ENCODE results near the gene UPK2.
"Not testable (repeated sequence)": the region's sequence is repeated elsewhere in the genome, so short reads cannot be mapped to it uniquely, and the experiment has no call there.

Gene UPK2

DNA sequence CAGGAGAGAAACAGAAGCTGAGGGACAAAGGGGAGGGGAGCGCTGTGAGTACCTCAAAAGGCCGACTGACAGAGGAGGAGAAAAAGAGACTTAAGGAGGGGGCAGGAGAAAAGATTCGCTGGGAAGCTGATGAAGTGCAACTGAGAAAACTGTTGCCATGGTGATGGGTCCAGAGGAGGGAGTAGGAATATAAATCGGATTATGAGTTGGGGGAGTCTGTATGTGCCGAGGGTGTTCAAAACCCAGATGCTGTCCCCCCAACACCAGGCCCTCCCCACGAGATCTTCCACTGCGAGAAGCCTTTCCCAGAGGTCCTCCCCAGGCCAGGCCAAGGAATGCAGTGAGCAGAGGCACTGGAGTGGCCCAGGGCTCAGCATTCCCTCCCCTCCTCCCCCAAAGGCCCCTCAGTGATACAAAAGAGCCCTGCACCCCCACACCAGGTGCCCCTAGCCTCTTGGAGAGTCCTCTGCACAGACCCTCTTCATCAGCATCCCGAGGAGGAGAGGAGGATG lies 16.6 kb upstream of the UPK2 start:
- Histone ChIP-seq H2AFZ (ENCODE audit: low read depth, low read length) (no peak overlapping the region), H3K9me3 (ENCODE audit: low read length) (no peaks in the 10 kb centered on the region), H3K4me3 (ENCODE audit: low read length) (no peak overlapping the region), H3K4me1 (ENCODE audit: insufficient read depth, low read length) (peaks cover 19% of the 10 kb centered on the region), H3K36me3 (ENCODE audit: insufficient read depth, low read length) (no peaks in the 10 kb centered on the region), H3K27me3 (ENCODE audit: insufficient read depth, low read length) (no peaks in the 10 kb centered on the region)

DNA sequence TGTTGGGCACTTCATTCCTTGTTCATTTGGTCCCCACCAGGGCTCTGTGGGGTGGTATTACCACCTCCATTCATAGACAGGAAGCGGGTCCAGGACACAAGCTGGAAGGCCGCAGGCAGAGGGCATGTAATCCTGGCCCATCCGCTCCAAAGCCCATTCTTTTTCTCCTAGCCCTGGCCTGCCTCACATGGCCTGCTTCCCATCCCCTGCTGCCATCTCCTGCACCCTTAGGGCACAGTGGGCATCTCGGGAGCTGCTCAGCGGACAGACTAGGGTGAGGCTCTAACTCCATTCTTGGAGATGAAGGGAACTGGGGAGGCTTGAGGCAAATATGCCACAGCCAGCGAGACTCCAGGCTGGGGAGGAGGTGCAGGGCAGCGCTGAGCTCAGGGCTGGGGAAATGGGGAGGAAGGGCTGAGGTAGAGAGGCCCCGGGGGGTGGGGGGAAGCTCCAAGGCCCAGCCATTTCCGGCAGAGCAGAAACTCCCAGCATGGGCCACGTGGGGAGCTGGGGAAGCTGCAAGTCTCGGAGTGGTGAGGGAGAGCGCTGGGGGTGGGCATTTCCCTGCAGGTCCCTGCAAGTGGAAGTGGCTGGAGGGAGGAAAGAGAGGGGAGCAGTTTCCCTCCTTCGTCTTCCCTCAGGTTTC lies 16.0 kb upstream of the UPK2 start:
- Histone ChIP-seq H3K9me3 (ENCODE audit: low read length) (no peaks in the 10 kb centered on the region), H2AFZ (ENCODE audit: low read depth, low read length) (peak overlapping the region; percentile 13), H3K27me3 (ENCODE audit: insufficient read depth, low read length) (no peaks in the 10 kb centered on the region), H3K36me3 (ENCODE audit: insufficient read depth, low read length) (no peaks in the 10 kb centered on the region), H3K4me3 (ENCODE audit: low read length) (no peak overlapping the region), H3K4me1 (ENCODE audit: insufficient read depth, low read length) (peaks cover 19% of the 10 kb centered on the region)

DNA sequence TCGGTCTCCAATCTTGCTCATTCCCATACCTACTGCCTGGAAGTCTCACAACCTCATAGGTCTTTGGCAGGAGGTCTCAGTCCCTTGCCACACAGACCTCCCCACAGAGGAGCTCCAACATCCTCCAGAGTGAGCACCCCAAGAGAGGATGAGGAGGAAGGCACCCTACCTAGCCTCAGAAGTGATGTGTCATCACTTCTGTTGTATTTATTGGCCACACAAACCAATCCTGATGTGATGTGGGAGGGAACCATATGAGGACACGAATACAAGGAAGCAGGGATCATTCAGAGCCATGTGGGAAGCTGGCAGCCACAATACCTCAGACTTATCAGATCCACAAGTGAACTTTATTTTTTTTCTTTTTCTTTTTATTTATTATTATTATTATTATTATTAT lies 9.0 kb upstream of the UPK2 start:
- H2AFZ ChIP-seq (ENCODE audit: low read depth, low read length), result no peak overlapping the region
- no peaks in the 10 kb centered on the region for H3K4me1 ChIP-seq (ENCODE audit: insufficient read depth, low read length)
- H3K36me3 ChIP-seq (ENCODE audit: insufficient read depth, low read length), result no peaks in the 10 kb centered on the region
- H3K27me3 ChIP-seq (ENCODE audit: insufficient read depth, low read length), result peaks cover 8% of the 10 kb centered on the region
- no peak overlapping the region for H3K4me3 ChIP-seq (ENCODE audit: low read length)
- no peaks in the 10 kb centered on the region for H3K9me3 ChIP-seq (ENCODE audit: low read length)

DNA sequence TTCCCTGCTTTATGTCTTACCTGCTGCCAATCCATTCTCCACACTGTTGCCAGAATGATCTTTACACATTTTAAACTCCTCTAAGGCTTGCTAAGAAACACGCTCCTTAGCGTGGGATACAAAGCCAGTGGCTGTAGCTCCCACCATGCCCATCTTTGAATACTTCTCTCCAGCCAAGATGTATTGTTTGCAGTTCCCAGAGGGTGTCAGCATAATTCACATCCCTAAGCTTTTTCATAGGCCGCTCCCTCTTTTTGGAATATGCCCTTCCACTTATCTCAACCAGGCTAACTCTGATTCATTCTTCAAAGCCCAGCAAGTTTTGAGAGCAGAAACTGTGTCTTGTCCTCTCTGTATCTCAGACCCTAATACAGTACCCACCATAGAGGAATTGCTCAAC lies 8.1 kb upstream of the UPK2 start:
- Histone ChIP-seq H3K4me1 (ENCODE audit: insufficient read depth, low read length) (peaks cover 2% of the 10 kb centered on the region), H3K27me3 (ENCODE audit: insufficient read depth, low read length) (peaks cover 8% of the 10 kb centered on the region), H3K9me3 (ENCODE audit: low read length) (no peaks in the 10 kb centered on the region), H3K4me3 (ENCODE audit: low read length) (no peak overlapping the region), H3K36me3 (ENCODE audit: insufficient read depth, low read length) (no peaks in the 10 kb centered on the region), H2AFZ (ENCODE audit: low read depth, low read length) (no peak overlapping the region)

DNA sequence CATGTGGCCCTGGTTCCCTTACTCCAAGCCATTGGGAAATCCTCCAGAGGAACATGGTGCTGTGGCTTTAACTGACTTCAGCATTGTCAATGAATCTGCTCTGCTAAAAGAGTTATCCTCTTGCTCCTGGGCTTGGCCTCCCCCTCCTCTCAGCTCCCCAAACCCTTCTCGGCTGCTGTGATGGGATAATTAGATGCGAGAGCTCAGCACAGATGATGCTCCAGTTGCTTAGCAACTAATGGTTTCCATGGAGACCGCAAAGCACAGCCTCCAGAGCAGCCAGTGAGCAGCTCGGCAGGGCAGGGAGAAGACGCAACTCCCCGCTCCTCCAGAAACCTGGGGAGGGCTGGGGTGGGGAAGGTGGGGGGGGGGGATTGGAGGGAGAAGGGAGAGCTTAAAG lies 2.8 kb upstream of the UPK2 start:
- H3K4me1 ChIP-seq (ENCODE audit: insufficient read depth, low read length), result peaks cover 19% of the 10 kb centered on the region
- peaks cover 6% of the 10 kb centered on the region for H3K27me3 ChIP-seq (ENCODE audit: insufficient read depth, low read length)
- no peak overlapping the region for H3K4me3 ChIP-seq (ENCODE audit: low read length)
- no peak overlapping the region for H2AFZ ChIP-seq (ENCODE audit: low read depth, low read length)
- H3K9me3 ChIP-seq (ENCODE audit: low read length), result no peaks in the 10 kb centered on the region
- no peaks in the 10 kb centered on the region for H3K36me3 ChIP-seq (ENCODE audit: insufficient read depth, low read length)

DNA sequence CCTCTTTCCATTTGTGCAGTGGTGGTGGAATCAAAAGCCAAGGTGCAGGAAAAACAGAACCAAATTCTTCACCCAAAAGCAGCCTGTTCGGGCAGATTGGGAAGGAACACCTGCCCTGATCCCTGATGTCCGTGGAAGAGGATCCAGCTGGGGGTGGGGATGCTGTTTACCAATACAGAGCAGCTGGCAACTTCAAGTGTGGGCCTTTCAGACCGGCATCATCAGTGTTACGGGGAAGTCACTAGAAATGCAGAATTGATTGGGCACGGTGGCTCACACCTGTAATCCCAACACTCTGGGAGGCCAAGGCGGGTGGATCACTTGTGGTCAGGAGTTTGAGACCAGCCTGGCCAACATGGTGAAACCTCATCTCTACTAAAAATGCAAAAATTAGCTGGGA lies 2.1 kb upstream of the UPK2 start:
- H3K9me3 ChIP-seq (ENCODE audit: low read length); H2AFZ ChIP-seq (ENCODE audit: low read depth, low read length); H3K36me3 ChIP-seq (ENCODE audit: insufficient read depth, low read length); H3K27me3 ChIP-seq (ENCODE audit: insufficient read depth, low read length); H3K4me3 ChIP-seq (ENCODE audit: low read length): not testable (repeated sequence)
- H3K4me1 ChIP-seq (ENCODE audit: insufficient read depth, low read length), result peaks cover 19% of the 10 kb centered on the region

DNA sequence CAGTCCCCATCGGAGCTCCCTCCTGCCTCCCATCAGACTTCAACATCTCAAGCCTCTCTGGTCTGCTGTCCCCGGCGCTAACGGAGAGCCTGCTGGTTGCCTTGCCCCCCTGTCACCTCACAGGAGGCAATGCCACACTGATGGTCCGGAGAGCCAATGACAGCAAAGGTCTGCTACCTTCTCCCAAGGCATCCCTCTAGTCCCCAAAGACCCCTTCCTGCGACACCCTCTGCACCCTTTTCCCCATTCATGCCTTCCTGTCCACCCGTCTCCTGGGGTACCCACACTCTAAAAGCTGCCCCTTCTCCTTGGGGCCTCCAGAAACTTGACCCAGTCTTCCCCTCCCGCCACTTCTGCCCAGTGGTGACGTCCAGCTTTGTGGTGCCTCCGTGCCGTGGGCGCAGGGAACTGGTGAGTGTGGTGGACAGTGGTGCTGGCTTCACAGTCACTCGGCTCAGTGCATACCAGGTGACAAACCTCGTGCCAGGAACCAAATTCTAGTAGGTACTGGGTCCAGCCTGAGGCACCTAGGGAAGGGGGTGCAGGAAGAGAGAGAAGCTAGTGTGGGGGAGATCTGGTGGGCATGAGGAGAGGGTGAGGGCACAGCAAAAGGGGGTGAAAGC lies 860 bp downstream of the UPK2 start:
- Histone ChIP-seq H3K4me3 (ENCODE audit: low read length) (no peak overlapping the region), H3K27me3 (ENCODE audit: insufficient read depth, low read length) (peaks cover 20% of the 10 kb centered on the region), H3K36me3 (ENCODE audit: insufficient read depth, low read length) (no peaks in the 10 kb centered on the region), H3K9me3 (ENCODE audit: low read length) (no peaks in the 10 kb centered on the region), H2AFZ (ENCODE audit: low read depth, low read length) (no peak overlapping the region), H3K4me1 (ENCODE audit: insufficient read depth, low read length) (peaks cover 19% of the 10 kb centered on the region)

DNA sequence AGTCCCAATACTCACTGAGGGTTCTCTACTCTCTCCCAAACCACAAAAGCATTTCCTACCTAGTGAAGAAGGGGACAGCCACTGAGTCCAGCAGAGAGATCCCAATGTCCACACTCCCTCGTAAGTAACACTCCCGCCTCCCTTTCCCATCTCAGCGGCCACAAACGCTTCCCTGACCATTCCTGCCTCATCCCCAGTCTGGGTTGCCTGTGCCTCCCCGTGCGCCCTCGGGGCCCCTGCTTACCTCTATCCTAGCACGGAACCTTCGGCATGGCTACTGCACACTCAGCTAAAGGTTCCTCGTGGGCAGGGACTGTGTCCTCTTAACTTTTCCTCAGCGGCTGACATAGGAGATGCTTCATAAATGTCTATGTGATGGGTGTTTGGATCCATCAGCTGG lies 1.5 kb downstream of the UPK2 start:
- Histone ChIP-seq H3K36me3 (ENCODE audit: insufficient read depth, low read length) (no peaks in the 10 kb centered on the region), H3K27me3 (ENCODE audit: insufficient read depth, low read length) (peaks cover 20% of the 10 kb centered on the region), H3K9me3 (ENCODE audit: low read length) (no peaks in the 10 kb centered on the region), H3K4me3 (ENCODE audit: low read length) (no peak overlapping the region), H3K4me1 (ENCODE audit: insufficient read depth, low read length) (peaks cover 19% of the 10 kb centered on the region), H2AFZ (ENCODE audit: low read depth, low read length) (no peak overlapping the region)

DNA sequence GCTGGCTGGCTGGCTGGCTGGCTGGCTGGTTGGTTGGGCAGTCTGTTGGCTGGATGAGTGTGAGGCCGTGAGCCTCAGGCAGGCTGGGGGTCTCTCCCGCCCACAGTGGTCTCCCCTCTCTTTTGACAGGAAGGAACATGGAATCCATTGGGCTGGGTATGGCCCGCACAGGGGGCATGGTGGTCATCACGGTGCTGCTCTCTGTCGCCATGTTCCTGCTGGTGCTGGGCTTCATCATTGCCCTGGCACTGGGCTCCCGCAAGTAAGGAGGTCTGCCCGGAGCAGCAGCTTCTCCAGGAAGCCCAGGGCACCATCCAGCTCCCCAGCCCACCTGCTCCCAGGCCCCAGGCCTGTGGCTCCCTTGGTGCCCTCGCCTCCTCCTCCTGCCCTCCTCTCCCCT lies 1.9 kb downstream of the UPK2 start:
- no peak overlapping the region for H3K4me3 ChIP-seq (ENCODE audit: low read length)
- peaks cover 18% of the 10 kb centered on the region for H3K4me1 ChIP-seq (ENCODE audit: insufficient read depth, low read length)
- H3K36me3 ChIP-seq (ENCODE audit: insufficient read depth, low read length), result no peaks in the 10 kb centered on the region
- H2AFZ ChIP-seq (ENCODE audit: low read depth, low read length), result no peak overlapping the region
- no peaks in the 10 kb centered on the region for H3K9me3 ChIP-seq (ENCODE audit: low read length)
- peaks cover 20% of the 10 kb centered on the region for H3K27me3 ChIP-seq (ENCODE audit: insufficient read depth, low read length)

DNA sequence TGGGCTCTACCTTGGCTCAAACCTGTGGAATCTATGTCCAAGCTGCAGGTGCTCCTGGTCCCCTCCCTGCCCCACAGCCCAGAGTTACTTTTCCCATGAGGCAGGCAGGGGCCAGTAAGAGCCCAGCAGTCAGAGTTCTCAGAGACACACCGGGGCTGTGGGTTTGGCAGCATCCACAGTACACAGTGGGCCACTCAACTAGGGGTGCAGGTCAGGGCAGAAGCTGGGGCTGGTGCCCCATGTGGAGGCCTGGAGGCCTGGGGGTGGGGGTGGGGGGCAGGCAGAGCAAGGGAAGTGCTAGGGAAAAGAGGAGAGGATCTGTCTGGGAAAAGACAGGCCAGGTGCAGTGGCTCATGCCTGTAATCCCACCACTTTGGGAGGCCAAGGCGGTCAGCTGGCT lies 2.5 kb downstream of the UPK2 start:
- Histone ChIP-seq H3K27me3 (ENCODE audit: insufficient read depth, low read length) (peaks cover 20% of the 10 kb centered on the region), H2AFZ (ENCODE audit: low read depth, low read length) (no peak overlapping the region), H3K36me3 (ENCODE audit: insufficient read depth, low read length) (no peaks in the 10 kb centered on the region), H3K4me1 (ENCODE audit: insufficient read depth, low read length) (peaks cover 15% of the 10 kb centered on the region), H3K4me3 (ENCODE audit: low read length) (no peak overlapping the region), H3K9me3 (ENCODE audit: low read length) (no peaks in the 10 kb centered on the region)

DNA sequence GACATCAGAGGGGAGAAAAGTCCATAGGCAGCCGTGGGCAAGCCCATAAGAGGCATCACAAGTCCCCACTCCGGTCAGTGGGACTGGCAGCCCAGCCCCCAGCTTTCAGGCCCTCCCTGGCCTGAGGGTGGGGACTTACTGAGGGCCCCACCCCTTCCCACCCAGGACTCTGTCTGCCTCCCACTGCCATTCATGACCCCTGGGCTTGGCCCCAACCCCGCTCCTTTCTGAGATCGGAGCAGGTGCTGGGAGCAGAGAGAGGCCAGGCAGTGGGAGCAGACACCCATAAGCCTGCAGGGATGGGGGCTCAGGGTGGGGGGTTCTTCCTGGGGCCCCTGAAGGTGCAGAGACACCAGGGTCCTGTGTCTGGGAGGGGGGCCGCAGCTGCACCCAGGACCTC lies 5.1 kb downstream of the UPK2 start:
- H3K27me3 ChIP-seq (ENCODE audit: insufficient read depth, low read length), result peaks cover 15% of the 10 kb centered on the region
- no peaks in the 10 kb centered on the region for H3K4me1 ChIP-seq (ENCODE audit: insufficient read depth, low read length)
- H3K36me3 ChIP-seq (ENCODE audit: insufficient read depth, low read length), result no peaks in the 10 kb centered on the region
- no peaks in the 10 kb centered on the region for H3K9me3 ChIP-seq (ENCODE audit: low read length)
- H3K4me3 ChIP-seq (ENCODE audit: low read length), result no peak overlapping the region
- no peak overlapping the region for H2AFZ ChIP-seq (ENCODE audit: low read depth, low read length)

DNA sequence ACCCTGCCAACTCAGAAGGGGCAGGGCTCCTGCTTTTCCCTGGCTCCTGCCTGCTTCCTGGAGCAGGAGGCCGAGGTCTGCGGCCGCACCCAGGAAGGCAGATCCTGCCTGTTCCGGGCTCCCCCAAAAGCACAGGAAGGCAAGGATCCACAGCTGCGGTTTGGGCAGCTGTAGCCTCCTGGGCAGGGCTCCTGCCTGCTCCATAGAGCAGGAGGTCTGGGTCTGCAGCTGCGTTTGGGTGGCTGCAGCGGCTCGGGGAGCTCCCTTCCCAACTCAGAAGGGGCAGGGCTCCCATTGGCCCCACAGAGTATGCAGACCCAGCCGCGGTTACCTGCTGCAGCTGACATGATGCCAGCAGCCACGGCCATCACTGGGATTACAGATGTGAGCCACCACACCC lies 5.5 kb downstream of the UPK2 start:
- Histone ChIP-seq H3K9me3 (ENCODE audit: low read length) (no peaks in the 10 kb centered on the region), H3K36me3 (ENCODE audit: insufficient read depth, low read length) (no peaks in the 10 kb centered on the region), H3K4me3 (ENCODE audit: low read length) (no peak overlapping the region), H2AFZ (ENCODE audit: low read depth, low read length) (no peak overlapping the region), H3K27me3 (ENCODE audit: insufficient read depth, low read length) (peaks cover 15% of the 10 kb centered on the region), H3K4me1 (ENCODE audit: insufficient read depth, low read length) (no peaks in the 10 kb centered on the region)

DNA sequence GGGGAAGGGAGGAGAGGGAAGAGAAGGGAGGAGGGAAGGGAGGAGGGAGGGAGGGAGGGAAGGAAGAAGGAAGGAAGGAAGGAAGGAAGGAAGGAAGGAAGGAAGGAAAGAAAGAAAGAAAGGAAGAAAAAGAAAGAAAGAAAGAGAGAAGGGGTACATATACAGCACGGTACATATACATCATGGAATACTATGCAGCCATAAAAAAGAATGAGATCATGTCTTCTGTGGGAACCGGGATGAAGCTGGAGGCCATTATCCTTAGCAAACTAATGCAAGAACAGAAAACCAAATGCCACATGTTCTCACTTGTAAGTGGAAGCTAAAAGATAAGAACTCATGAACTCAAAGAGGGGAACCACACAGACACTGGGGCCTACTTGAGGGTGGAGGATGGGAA lies 13.4 kb downstream of the UPK2 start:
- not testable (repeated sequence) for H3K36me3 ChIP-seq (ENCODE audit: insufficient read depth, low read length); H3K27me3 ChIP-seq (ENCODE audit: insufficient read depth, low read length); H3K9me3 ChIP-seq (ENCODE audit: low read length); H3K4me1 ChIP-seq (ENCODE audit: insufficient read depth, low read length); H3K4me3 ChIP-seq (ENCODE audit: low read length); H2AFZ ChIP-seq (ENCODE audit: low read depth, low read length)

DNA sequence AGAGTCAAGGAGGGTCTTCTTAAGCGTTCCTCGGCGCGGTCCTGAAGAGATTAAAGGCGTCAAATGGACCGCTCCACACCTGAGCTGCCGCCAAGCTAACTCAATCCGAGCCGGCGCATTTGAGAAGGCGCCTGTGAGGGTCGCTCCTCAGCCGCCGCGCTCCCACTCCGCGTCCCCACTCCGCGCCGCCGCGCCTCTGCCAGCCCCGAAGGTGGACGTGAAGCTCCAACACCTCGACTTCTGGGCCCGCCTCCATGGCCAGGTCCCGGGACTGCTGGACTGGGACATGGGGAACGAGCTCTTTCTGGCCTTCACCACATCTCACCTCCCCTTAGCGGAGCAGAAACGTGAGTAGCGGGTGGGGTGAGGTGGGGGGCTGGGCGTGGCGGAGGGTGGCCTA lies 15.5 kb downstream of the UPK2 start, which contains the start of gene FOXR1:
Gene FOXR1, plus strand, starts transcription at position 116 of the 400 bp plus-strand sequence. Its CDS starts 171 bp downstream, at position 287.
- Histone ChIP-seq H3K36me3 (ENCODE audit: insufficient read depth, low read length) (no peaks in the 10 kb centered on the region), H3K4me3 (ENCODE audit: low read length) (no peak within 1 kb of the TSS), H3K27me3 (ENCODE audit: insufficient read depth, low read length) (no peaks in the 10 kb centered on the region), H3K9me3 (ENCODE audit: low read length) (no peaks in the 10 kb centered on the region), H2AFZ (ENCODE audit: low read depth, low read length) (no peak within 1 kb of the TSS), H3K4me1 (ENCODE audit: insufficient read depth, low read length) (no peaks in the 10 kb centered on the region)
